Sigmoid colon (tissue), 7 donors: ENCODE results near the gene PNMA5. TPM values are rescaled to one million over a fixed set of nuclear protein-coding genes. Genes with fewer than 3 reads are reported as not detected.

Experiments
- DNase-seq: peaks from one replicate; pipeline ENCODE4 v3.0.0-alpha.2; 2019
- H3K27ac ChIP-seq, 4 donors: fragments of 200-600 bp; sonication (generic); one replicate each; pipeline ENCODE4 v1.5.1; 2016 to 2019; ENCODE audit warnings: mild to moderate bottlenecking in 1 of 4
- H3K27me3 ChIP-seq, 3 donors: fragments of 200-600 bp; sonication (generic); one replicate each; pipeline ENCODE4 v1.5.1; 2019; ENCODE audit warnings: mild to moderate bottlenecking in 1 of 3
- H3K36me3 ChIP-seq, 4 donors: fragments of 200-600 bp; sonication (generic); one replicate each; pipeline ENCODE4 v1.5.1; 2016 to 2019
- H3K4me1 ChIP-seq, 4 donors: fragments of 200-600 bp; sonication (generic); one replicate each; pipeline ENCODE4 v1.5.1; 2017 to 2019
- H3K4me3 ChIP-seq, 4 donors: fragments of 200-600 bp; sonication (generic); one replicate each; pipeline ENCODE4 v1.5.1; 2017 to 2019; ENCODE audit warnings: mild to moderate bottlenecking in 2 of 4, moderate library complexity in 1 of 4
- H3K9me3 ChIP-seq, 4 donors: fragments of 200-600 bp in 3 of 4; sonication (generic) in 3 of 4; one replicate each; pipeline versions ENCODE4 v1.5.1 to v1.6.1; 2013 to 2019
- CTCF ChIP-seq, 4 experiments: fragments of 450-650 bp in 3 of 4; fragments of 200-600 bp in 1 of 4; IDR thresholded peaks; one replicate each; pipeline ENCODE4 v1.5.1; 2016 to 2019; ENCODE audit warnings: antibody characterized with exemption in 4 of 4, mild to moderate bottlenecking in 3 of 4, moderate library complexity in 2 of 4
- EP300 ChIP-seq, 4 donors: sonication (generic); formaldehyde crosslinking; IDR thresholded peaks; one replicate each; pipeline ENCODE4 v1.6.1; 2017; ENCODE audit warnings: antibody characterized with exemption in 4 of 4
- POLR2A ChIP-seq, 2 donors: fragments of 450-650 bp; IDR thresholded peaks; one replicate each; pipeline ENCODE4 v1.6.1; 2016; ENCODE audit warnings: antibody characterized with exemption in 2 of 2, mild to moderate bottlenecking in 2 of 2, moderate library complexity in 2 of 2
- POLR2AphosphoS5 ChIP-seq, 4 donors: sonication (generic); formaldehyde crosslinking; IDR thresholded peaks; one replicate each; pipeline ENCODE4 v1.6.1; 2017; ENCODE audit warnings: antibody characterized with exemption in 4 of 4
- WGBS, 2 donors: extraction: QIAGEN DNeasy Blood & Tissue Kit; methylation state at CpG; one replicate each; pipeline ENCODE4 v1.1.7; 2013; 5-methylcytosine and 5-hydroxymethylcytosine counted together
- intact Hi-C: fragments of 100-400 bp; cut with DNase I; formaldehyde crosslinking; loops from one replicate; pipeline ENCODE4 v1.15.1; 2023
- polyA plus RNA-seq, 3 donors: library from polyadenylated mRNA; stranded (reverse); fragments of 200-250 nt; gene quantifications; one replicate each; pipeline ENCODE4 v1.2.3, GENCODE V29; 2013
- total RNA-seq, 4 donors: library from RNA; depleted of rRNA; stranded (reverse); fragments of >200 nt; gene quantifications; one replicate each; pipeline ENCODE4 v1.1.0, GENCODE V29; 2016
- donor health status: healthy with polysubstance abuse.
- donor health status: Bipolar disorder and iron deficiency.
- donor health status: healthy.

The PNMA5 gene
- total and polyA plus RNA-seq, 7 donors: 0.03 TPM; not detected in 6

DNA sequence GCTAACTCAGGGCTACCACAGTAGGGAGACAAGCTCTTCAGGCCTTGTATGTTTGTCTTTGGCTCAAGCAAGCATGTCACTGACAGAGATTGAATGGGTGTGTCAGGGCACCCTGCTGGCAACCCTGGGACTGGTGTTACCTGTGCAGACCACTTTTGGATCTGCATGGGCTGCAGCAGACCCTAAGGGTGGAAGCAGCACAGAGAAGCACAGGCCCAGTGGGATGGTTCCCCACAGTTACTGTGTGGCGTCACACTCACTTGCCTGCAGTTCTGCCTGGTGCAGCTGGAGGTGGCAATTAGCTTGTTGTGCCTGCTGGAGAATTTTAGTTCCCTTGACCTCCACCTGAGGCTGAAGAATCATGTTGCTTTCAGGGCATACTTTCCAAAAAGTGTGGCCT, 50.1 kb downstream of the PNMA5 start:
- WGBS, 2 donors: 97 to 100% methylated on average over 1 of the region's 1 CpG
- TF ChIP-seq POLR2AphosphoS5 (IDR thresholded peaks at IDR 0.05): no peak
- TF ChIP-seq CTCF (IDR thresholded peaks at IDR 0.05): no peak
- TF ChIP-seq EP300 (IDR thresholded peaks at IDR 0.05): no peak
- TF ChIP-seq POLR2A (IDR thresholded peaks at IDR 0.05): no peak
- peak; percentile 29 for DNase-seq
- Histone ChIP-seq H3K4me1 (peaks cover 0 to 8% (median 6%) of the 10 kb centered on the region in 4 donors), H3K9me3 (no peaks in the 10 kb centered on the region), H3K4me3 (no peak overlapping the region), H3K27ac (no peak overlapping the region), H3K27me3 (no peaks in the 10 kb centered on the region), H3K36me3 (no peaks in the 10 kb centered on the region)
- intact Hi-C loops: loop anchor here (2.0 to 10.0 kb wide), 4 partner anchors 89 to 563 kb away; partner anchors contain the start of genes HAUS7 and ZNF275

- no peak for DNase-seq
- no peak for TF ChIP-seq POLR2A (IDR thresholded peaks at IDR 0.05)
- TF ChIP-seq CTCF (IDR thresholded peaks at IDR 0.05): no peak
- TF ChIP-seq POLR2AphosphoS5 (IDR thresholded peaks at IDR 0.05): no peak
- TF ChIP-seq EP300 (IDR thresholded peaks at IDR 0.05): no peak
- Histone ChIP-seq H3K4me1 (peaks cover 0 to 8% (median 6%) of the 10 kb centered on the region in 4 donors), H3K27me3 (no peaks in the 10 kb centered on the region), H3K9me3 (no peaks in the 10 kb centered on the region), H3K36me3 (no peaks in the 10 kb centered on the region), H3K4me3 (peak overlapping the region; percentile 34 to 61 (median 53)), H3K27ac (peak overlapping the region; percentile 82 to 86 (median 84))
- 48 to 59% methylated on average over 11 of the region's 11 CpGs for WGBS, 2 donors
- intact Hi-C loops: loop anchor here (2.0 to 10.0 kb wide), 4 partner anchors 91 to 565 kb away; partner anchors contain the start of genes HAUS7 and ZNF275
Observed at GRCh38 chrX:152942077-152942442, 51.9 kb downstream of the PNMA5 start.

DNA sequence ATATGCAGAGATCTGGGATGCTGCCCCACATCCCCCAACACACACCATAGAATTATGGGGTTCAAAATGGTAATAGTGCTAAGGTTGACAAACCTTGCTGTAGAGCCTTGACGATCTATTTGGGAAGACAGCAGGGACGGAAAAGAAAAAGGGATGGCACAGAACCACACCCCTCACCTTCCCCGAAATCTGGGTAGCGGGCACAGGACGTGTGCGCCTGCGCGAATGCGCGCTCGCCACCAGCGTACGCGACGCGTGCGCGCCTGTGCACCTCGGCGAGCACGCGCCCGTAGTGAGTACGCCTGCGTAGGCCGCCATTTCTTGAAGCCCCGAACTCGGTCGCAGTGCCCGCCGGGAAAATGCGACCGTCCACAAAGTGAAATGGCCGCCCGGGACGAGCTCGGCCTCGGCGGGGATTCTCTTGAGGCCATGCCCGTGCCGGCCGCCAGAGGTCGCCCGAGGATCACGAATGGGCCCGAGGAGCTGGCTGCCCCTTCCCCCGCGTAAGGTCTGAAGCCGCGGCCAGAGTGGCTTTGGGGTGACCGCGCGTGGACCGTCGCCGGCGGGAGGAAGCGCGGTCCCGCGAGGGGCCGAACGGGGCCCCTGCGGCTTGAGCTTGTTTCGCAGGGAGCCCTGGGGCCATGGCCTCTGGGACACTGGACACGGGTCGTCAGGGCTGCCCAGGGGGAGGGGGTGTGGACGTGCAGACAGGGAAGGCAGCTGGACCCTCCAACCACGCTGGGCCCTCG, 52.4 kb downstream of the PNMA5 start:
- DNase-seq: peak; percentile 95
- intact Hi-C loops: loop anchor here (2.0 to 10.0 kb wide), 4 partner anchors 91 to 566 kb away; partner anchors contain the start of genes HAUS7 and ZNF275
- H3K4me3 ChIP-seq: peak overlapping the region; percentile 34 to 61 (median 53)
- H3K4me1 ChIP-seq: peaks cover 0 to 8% (median 6%) of the 10 kb centered on the region in 4 donors
- no peaks in the 10 kb centered on the region for H3K9me3 ChIP-seq
- 0% methylated on average over 70 of the region's 70 CpGs for WGBS, 2 donors
- TF ChIP-seq POLR2AphosphoS5 (IDR thresholded peaks at IDR 0.05) (peak in 2 of 4 donors; percentile 31 to 75), POLR2A (IDR thresholded peaks at IDR 0.05) (no peak), EP300 (IDR thresholded peaks at IDR 0.05) (no peak), CTCF (IDR thresholded peaks at IDR 0.05) (peak; percentile 65 to 70 (median 66))
- H3K27ac ChIP-seq: peak overlapping the region; percentile 82 to 86 (median 84)
- no peaks in the 10 kb centered on the region for H3K36me3 ChIP-seq
- no peaks in the 10 kb centered on the region for H3K27me3 ChIP-seq

Other genes with a start within 250 kb of the PNMA5 start
- not detected for gene MAGEA2, start 240.3 kb downstream of the PNMA5 start, total RNA-seq
- not detected for gene MAGEA2, start 240.3 kb downstream of the PNMA5 start, polyA plus RNA-seq
- gene CSAG3, start 234.9 kb downstream of the PNMA5 start, total RNA-seq: not detected
- not detected for gene CSAG3, start 234.9 kb downstream of the PNMA5 start, polyA plus RNA-seq
- gene MAGEA6, start 224.4 kb downstream of the PNMA5 start, total RNA-seq: not detected
- gene MAGEA6, start 224.4 kb downstream of the PNMA5 start, polyA plus RNA-seq: not detected
- 10 to 100 TPM; 44.3 to 56.4 (median 48.4) TPM for gene CETN2, start 163.4 kb downstream of the PNMA5 start, total RNA-seq
- 10 to 100 TPM; 22.7 to 32.4 (median 26.2) TPM for gene CETN2, start 163.4 kb downstream of the PNMA5 start, polyA plus RNA-seq
- gene NSDHL, start 163.1 kb downstream of the PNMA5 start, total RNA-seq: 1 to 10 TPM; 6.1 to 9.9 (median 8.4) TPM
- 10 to 100 TPM; 11.8 to 32.5 (median 14.4) TPM for gene NSDHL, start 163.1 kb downstream of the PNMA5 start, polyA plus RNA-seq
- 1 to 10 TPM in 3 of 4 donors, under 1 TPM in 1; 0.55 to 3.8 (median 2.6) TPM for gene ZNF185, start 96.0 kb downstream of the PNMA5 start, total RNA-seq
- gene ZNF185, start 96.0 kb downstream of the PNMA5 start, polyA plus RNA-seq: 1 to 10 TPM; 1.8 to 4.2 (median 2.3) TPM
- under 1 TPM in 3 of 4 donors, not detected in 1; 0.16 to 0.41 (median 0.36) TPM for gene PNMA3, start 62.4 kb upstream of the PNMA5 start, total RNA-seq
- gene PNMA3, start 62.4 kb upstream of the PNMA5 start, polyA plus RNA-seq: under 1 TPM in 1 of 3 donors, not detected in 2; 0.69 TPM
- 1 to 10 TPM in 2 of 4 donors, under 1 TPM in 2; 0.36 to 3.1 (median 1.1) TPM for gene PNMA6A, start 78.3 kb upstream of the PNMA5 start, total RNA-seq
- gene PNMA6A, start 78.3 kb upstream of the PNMA5 start, polyA plus RNA-seq: 1 to 10 TPM in 1 of 3 donors, under 1 TPM in 2; 0.23 to 1.1 (median 0.60) TPM
- not detected for gene MAGEA1, start 185.2 kb upstream of the PNMA5 start, total RNA-seq
- gene MAGEA1, start 185.2 kb upstream of the PNMA5 start, polyA plus RNA-seq: not detected